Adipocyte (in vitro differentiated cells): ENCODE measurements around the gene PCLO.

Source experiments
- DNase-seq: peaks from one replicate; pipeline ENCODE4 v3.0.0-alpha.2; 2015; ENCODE audit warnings: low read depth
- H3K27me3 ChIP-seq: replicated peaks from 2 replicates; pipeline ENCODE4 v1.7.0; 2013; ENCODE audit warnings: mild to moderate bottlenecking, low read length, moderate library complexity; ENCODE audit not compliant: control insufficient read depth, insufficient read depth
- H3K36me3 ChIP-seq: 2 replicates; pipeline ENCODE4 v1.7.0; 2013; ENCODE audit warnings: low read length, mild to moderate bottlenecking, moderate library complexity; ENCODE audit not compliant: control insufficient read depth, insufficient read depth, severe bottlenecking
- H3K4me1 ChIP-seq: 2 replicates; pipeline ENCODE4 v1.7.0; 2013; ENCODE audit warnings: mild to moderate bottlenecking, low read length, moderate library complexity; ENCODE audit not compliant: control insufficient read depth, insufficient read depth
- H3K4me3 ChIP-seq: 2 replicates; pipeline ENCODE4 v1.7.0; 2013; ENCODE audit warnings: mild to moderate bottlenecking, low read length, moderate library complexity
- H3K9ac ChIP-seq: 2 replicates; pipeline ENCODE4 v1.7.0; 2013; ENCODE audit warnings: mild to moderate bottlenecking, low read length, moderate library complexity
- H3K9me3 ChIP-seq: 2 replicates; pipeline ENCODE4 v1.7.0; 2013; ENCODE audit warnings: mild to moderate bottlenecking, low read length, moderate library complexity; ENCODE audit not compliant: control insufficient read depth

PCLO gene

GRCh38 chr7:82760074-82760473 is 402.6 kb downstream of the PCLO start:
- no peaks in the 10 kb centered on the region for H3K36me3 ChIP-seq
- no peak overlapping the region for H3K9ac ChIP-seq
- H3K27me3 ChIP-seq = no peaks in the 10 kb centered on the region
- DNase-seq = no peak
- H3K9me3 ChIP-seq = no peaks in the 10 kb centered on the region
- no peaks in the 10 kb centered on the region for H3K4me1 ChIP-seq
- no peak overlapping the region for H3K4me3 ChIP-seq

- H3K9me3 ChIP-seq = no peaks in the 10 kb centered on the region
- no peaks in the 10 kb centered on the region for H3K27me3 ChIP-seq
- H3K36me3 ChIP-seq = no peaks in the 10 kb centered on the region
- H3K4me3 ChIP-seq = no peak overlapping the region
- H3K9ac ChIP-seq = no peak overlapping the region
- peak; percentile 50 for DNase-seq
- H3K4me1 ChIP-seq = no peaks in the 10 kb centered on the region
These were observed 406.8 kb downstream of the PCLO start for GRCh38 chr7:82755705-82756551.

- Histone ChIP-seq H3K4me3 (no peak overlapping the region), H3K36me3 (no peaks in the 10 kb centered on the region), H3K27me3 (no peaks in the 10 kb centered on the region), H3K9ac (no peak overlapping the region), H3K4me1 (no peaks in the 10 kb centered on the region), H3K9me3 (no peaks in the 10 kb centered on the region)
- DNase-seq = no peak
These were observed 412.7 kb downstream of the PCLO start for GRCh38 chr7:82750007-82750406.

- no peak overlapping the region for H3K4me3 ChIP-seq
- H3K27me3 ChIP-seq = no peaks in the 10 kb centered on the region
These were observed 416.9 kb downstream of the PCLO start for GRCh38 chr7:82745820-82746219.

GRCh38 chr7:82745117-82745516 is 417.6 kb downstream of the PCLO start:
- Histone ChIP-seq H3K27me3 (no peaks in the 10 kb centered on the region), H3K4me1 (no peaks in the 10 kb centered on the region), H3K36me3 (no peaks in the 10 kb centered on the region), H3K9me3 (no peaks in the 10 kb centered on the region), H3K9ac (no peak overlapping the region), H3K4me3 (no peak overlapping the region)
- DNase-seq = peak; percentile 14

More at GRCh38 chr7:82745820-82746219, 416.9 kb downstream of the PCLO start:
- no peaks in the 10 kb centered on the region for H3K9me3 ChIP-seq
- no peak for DNase-seq
- H3K9ac ChIP-seq = no peak overlapping the region
- H3K36me3 ChIP-seq = no peaks in the 10 kb centered on the region
- H3K4me1 ChIP-seq = no peaks in the 10 kb centered on the region

- no peak for DNase-seq
- no peaks in the 10 kb centered on the region for H3K9me3 ChIP-seq
- H3K9ac ChIP-seq = no peak overlapping the region
- H3K27me3 ChIP-seq = no peaks in the 10 kb centered on the region
- H3K4me1 ChIP-seq = no peaks in the 10 kb centered on the region
- H3K36me3 ChIP-seq = no peaks in the 10 kb centered on the region
- no peak overlapping the region for H3K4me3 ChIP-seq
These were observed 420.5 kb downstream of the PCLO start for GRCh38 chr7:82742163-82742562.

- Histone ChIP-seq H3K36me3 (no peaks in the 10 kb centered on the region), H3K9me3 (no peaks in the 10 kb centered on the region), H3K4me1 (no peaks in the 10 kb centered on the region), H3K9ac (no peak overlapping the region), H3K27me3 (no peaks in the 10 kb centered on the region), H3K4me3 (no peak overlapping the region)
- DNase-seq = peak; percentile 24
These were observed 421.2 kb downstream of the PCLO start for GRCh38 chr7:82741493-82741892.

- Histone ChIP-seq H3K4me3 (no peak overlapping the region), H3K9me3 (no peaks in the 10 kb centered on the region), H3K9ac (no peak overlapping the region), H3K36me3 (no peaks in the 10 kb centered on the region), H3K4me1 (no peaks in the 10 kb centered on the region), H3K27me3 (no peaks in the 10 kb centered on the region)
- peak; percentile 78 for DNase-seq
These were observed 422.3 kb downstream of the PCLO start for GRCh38 chr7:82740246-82740848.

GRCh38 chr7:82736633-82737032 is 426.1 kb downstream of the PCLO start:
- no peak overlapping the region for H3K4me3 ChIP-seq
- no peaks in the 10 kb centered on the region for H3K27me3 ChIP-seq
- no peak for DNase-seq
- H3K9me3 ChIP-seq = no peaks in the 10 kb centered on the region
- H3K9ac ChIP-seq = no peak overlapping the region
- H3K36me3 ChIP-seq = no peaks in the 10 kb centered on the region
- H3K4me1 ChIP-seq = no peaks in the 10 kb centered on the region

GRCh38 chr7:82732677-82733076 is 430.0 kb downstream of the PCLO start:
- Histone ChIP-seq H3K9ac (no peak overlapping the region), H3K4me1 (no peaks in the 10 kb centered on the region), H3K9me3 (no peaks in the 10 kb centered on the region), H3K27me3 (no peaks in the 10 kb centered on the region), H3K36me3 (no peaks in the 10 kb centered on the region), H3K4me3 (no peak overlapping the region)
- no peak for DNase-seq

GRCh38 chr7:82729172-82730030 is 433.3 kb downstream of the PCLO start:
- Histone ChIP-seq H3K9me3 (no peaks in the 10 kb centered on the region), H3K9ac (no peak overlapping the region), H3K27me3 (no peaks in the 10 kb centered on the region), H3K4me3 (no peak overlapping the region), H3K36me3 (no peaks in the 10 kb centered on the region), H3K4me1 (no peaks in the 10 kb centered on the region)
- DNase-seq = peak; percentile 80
